Measurements from ENCODE around the gene OR2AK2.

- no peak for TF ChIP-seq CTCF (IDR thresholded peaks at IDR 0.05)
- TF ChIP-seq EZH2phosphoT487 (IDR thresholded peaks at IDR 0.05), result no peak
- TF ChIP-seq EZH2 (IDR thresholded peaks at IDR 0.05), result no peak
Observed at GRCh38 chr1:247935781-247936180, 29.3 kb upstream of the OR2AK2 start.

All from neural progenitor cell (in vitro differentiated cells).